ENCODE results near the gene MYH9. TPM values are rescaled to one million over a fixed set of nuclear protein-coding genes. Genes with fewer than 3 reads are reported as not detected.
"Not testable (repeated sequence)": the region's sequence is repeated elsewhere in the genome, so short reads cannot be mapped to it uniquely, and the experiment has no call there.

The MYH9 gene
- total RNA-seq, 1 experiment from 2014 or later, result 258 TPM

DNA sequence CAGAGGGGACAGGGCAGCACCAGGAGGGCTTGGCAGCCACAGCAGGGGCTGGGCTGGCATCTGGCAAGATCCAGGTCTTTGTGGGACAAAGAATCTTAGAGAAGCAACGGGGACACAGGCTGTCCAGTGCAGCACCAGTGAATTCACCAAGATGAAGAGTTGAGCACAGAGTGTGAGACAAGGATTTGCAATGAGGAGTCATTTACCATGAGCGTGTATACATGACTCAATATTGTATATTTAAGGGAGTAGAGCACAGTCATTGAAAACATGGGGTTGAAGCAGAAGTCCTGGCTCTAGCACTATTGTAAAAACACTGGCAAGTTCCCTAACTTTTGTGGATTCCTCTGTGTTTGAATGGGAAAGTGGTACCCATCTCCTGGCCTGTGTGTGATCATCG lies 131.3 kb downstream of the MYH9 start:
- ATAC-seq (no peak), DNase-seq (ENCODE audit: low read depth, low spot score) (no peak)
- ChIA-PET RAD21 (ENCODE audit: low non-redundant PET in 1 of 2, low total read pairs in 2 of 2, uncharacterized antibody in 2 of 2, unreplicated experiment in 2 of 2) (no interaction called here), CTCF (no interaction called here), POLR2A (no interaction called here)
- intact Hi-C loops (cut with micrococcal nuclease), result no loop called here
- H3K4me2 ChIP-seq (ENCODE audit: low read length), result no peak overlapping the region
- no TSS peak for BruUV-seq (replicated peaks)
- H3K9me3 ChIP-seq (ENCODE audit: control insufficient read depth in 1 of 2, insufficient read depth in 1 of 2, low read depth in 1 of 2, low read length in 2 of 2), result no peaks in the 10 kb centered on the region
- no peak overlapping the region for H3K4me3 ChIP-seq (replicated peaks in 1 of 2; ENCODE audit: low read depth in 1 of 2, low read length in 2 of 2)
- H2AFZ ChIP-seq (ENCODE audit: low read depth, low read length, poor library complexity, severe bottlenecking), result no peak overlapping the region
- TF ChIP-seq MAX (IDR thresholded peaks at IDR 0.05) (no peak), TCF7L2 (IDR thresholded peaks at IDR 0.05; ENCODE audit: borderline replicate concordance, extremely low read depth, insufficient read depth, insufficient read length) (no peak), ZNF274 (IDR thresholded peaks at IDR 0.05; ENCODE audit: low read depth, low read length) (no peak), POLR2AphosphoS5 (IDR thresholded peaks at IDR 0.05; ENCODE audit: low read depth, low read length) (no peak), ZBTB33 (IDR thresholded peaks at IDR 0.05; ENCODE audit: extremely low read depth, insufficient replicate concordance, low read length) (no peak), POLR2A (IDR thresholded peaks at IDR 0.05; ENCODE audit: borderline replicate concordance, extremely low read depth, insufficient read depth, insufficient read length) (no peak)
- no peaks in the 10 kb centered on the region for H3K36me3 ChIP-seq (ENCODE audit: control insufficient read depth in 1 of 2, insufficient read depth in 2 of 2, low read length in 2 of 2)
- H3K9me2 ChIP-seq (ENCODE audit: insufficient read depth), result no peaks in the 10 kb centered on the region
- H3K27ac ChIP-seq (ENCODE audit: low read depth, low read length), result no peak overlapping the region
- no peak overlapping the region for H3K9ac ChIP-seq (ENCODE audit: low read length)
- H3K27me3 ChIP-seq (ENCODE audit: insufficient read depth, low read length), result no peaks in the 10 kb centered on the region
- H3K4me1 ChIP-seq (ENCODE audit: control insufficient read depth in 1 of 2, insufficient read depth in 2 of 2, low read length in 2 of 2), result no peaks in the 10 kb centered on the region
- H3K79me2 ChIP-seq (ENCODE audit: insufficient read depth, low read length), result no peaks in the 10 kb centered on the region
- H4K20me1 ChIP-seq (ENCODE audit: insufficient read depth), result no peaks in the 10 kb centered on the region

GRCh38 chr22:36255572-36255971 lies 132.2 kb downstream of the MYH9 start:
- H3K27me3 ChIP-seq (ENCODE audit: insufficient read depth, low read length); H4K20me1 ChIP-seq (ENCODE audit: insufficient read depth); H3K9ac ChIP-seq (ENCODE audit: low read length): not testable (repeated sequence)

More at GRCh38 chr22:36255572-36255971, 132.2 kb downstream of the MYH9 start:
- H3K9me2 ChIP-seq (ENCODE audit: insufficient read depth); H3K36me3 ChIP-seq (ENCODE audit: control insufficient read depth in 1 of 2, insufficient read depth in 2 of 2, low read length in 2 of 2); H3K27ac ChIP-seq (ENCODE audit: low read depth, low read length); ATAC-seq; BruUV-seq (replicated peaks); H3K4me2 ChIP-seq (ENCODE audit: low read length); H3K9me3 ChIP-seq (ENCODE audit: control insufficient read depth in 1 of 2, insufficient read depth in 1 of 2, low read depth in 1 of 2, low read length in 2 of 2); H3K4me3 ChIP-seq (replicated peaks in 1 of 2; ENCODE audit: low read depth in 1 of 2, low read length in 2 of 2); H3K79me2 ChIP-seq (ENCODE audit: insufficient read depth, low read length); H2AFZ ChIP-seq (ENCODE audit: low read depth, low read length, poor library complexity, severe bottlenecking); DNase-seq (ENCODE audit: low read depth, low spot score); POLR2A ChIA-PET; RAD21 ChIA-PET (ENCODE audit: low non-redundant PET in 1 of 2, low total read pairs in 2 of 2, uncharacterized antibody in 2 of 2, unreplicated experiment in 2 of 2); H3K4me1 ChIP-seq (ENCODE audit: control insufficient read depth in 1 of 2, insufficient read depth in 2 of 2, low read length in 2 of 2); intact Hi-C loops (cut with micrococcal nuclease): not testable (repeated sequence)
- CTCF ChIA-PET, result interaction anchor here (1.2 kb wide), 1 partner anchor 54 kb away, joined by 5 read pairs; the partner anchor contains the start of gene APOL4

All from HCT116 (cell line).